Colon (tissue), 2 donors: ENCODE results near the gene NFIX.

Experiments used
- FAIRE-seq: peaks from 2 replicates; lab custom pipeline; 2012; peaks lifted over from hg19 to GRCh38; lab: Jason Lieb, UNC
- donor health status: control.
- donor health status: control.

NFIX gene

GRCh38 chr19:13057744-13058143 is 62.5 kb downstream of the NFIX start:
- FAIRE-seq, result no peak

GRCh38 chr19:13058951-13059660 is 63.8 kb downstream of the NFIX start:
- no peak for FAIRE-seq

GRCh38 chr19:13060233-13060963 is 65.1 kb downstream of the NFIX start:
- FAIRE-seq, result no peak

- FAIRE-seq, result no peak
Measured at GRCh38 chr19:13060964-13061927, 66.0 kb downstream of the NFIX start.

- no peak for FAIRE-seq
Measured at GRCh38 chr19:13062317-13062716, 67.0 kb downstream of the NFIX start.

GRCh38 chr19:13063461-13064091 is 68.3 kb downstream of the NFIX start:
- no peak for FAIRE-seq

GRCh38 chr19:13064092-13064489 is 68.8 kb downstream of the NFIX start:
- FAIRE-seq, result no peak

GRCh38 chr19:13066226-13066625 is 71.0 kb downstream of the NFIX start:
- no peak for FAIRE-seq

GRCh38 chr19:13066933-13067807 is 71.9 kb downstream of the NFIX start:
- FAIRE-seq, result no peak

- FAIRE-seq, result no peak
Measured at GRCh38 chr19:13068085-13068846, 73.0 kb downstream of the NFIX start.

- no peak for FAIRE-seq
Measured at GRCh38 chr19:13069415-13070359, 74.4 kb downstream of the NFIX start.

- no peak for FAIRE-seq
Measured at GRCh38 chr19:13070425-13071140, 75.3 kb downstream of the NFIX start.

GRCh38 chr19:13071444-13072187 is 76.3 kb downstream of the NFIX start:
- no peak for FAIRE-seq

GRCh38 chr19:13072188-13072908 is 77.1 kb downstream of the NFIX start:
- FAIRE-seq, result no peak

- FAIRE-seq, result no peak
Measured at GRCh38 chr19:13073263-13073662, 78.0 kb downstream of the NFIX start.

- no peak for FAIRE-seq
Measured at GRCh38 chr19:13074378-13074777, 79.1 kb downstream of the NFIX start.

- FAIRE-seq, result no peak
Measured at GRCh38 chr19:13076320-13076719, 81.0 kb downstream of the NFIX start.
